GM18870 (cell line): ENCODE data around the gene NOSTRIN.
"Not testable (repeated sequence)": the region's sequence is repeated elsewhere in the genome, so short reads cannot be mapped to it uniquely, and the experiment has no call there.

Experiments
- ATAC-seq: cut with Tn5 transposase; IDR thresholded peaks from one replicate; pipeline ENCODE4 v1.9.1; 2021; ENCODE audit warnings: moderate library complexity; ENCODE audit not compliant: unreplicated experiment

The NOSTRIN gene

DNA sequence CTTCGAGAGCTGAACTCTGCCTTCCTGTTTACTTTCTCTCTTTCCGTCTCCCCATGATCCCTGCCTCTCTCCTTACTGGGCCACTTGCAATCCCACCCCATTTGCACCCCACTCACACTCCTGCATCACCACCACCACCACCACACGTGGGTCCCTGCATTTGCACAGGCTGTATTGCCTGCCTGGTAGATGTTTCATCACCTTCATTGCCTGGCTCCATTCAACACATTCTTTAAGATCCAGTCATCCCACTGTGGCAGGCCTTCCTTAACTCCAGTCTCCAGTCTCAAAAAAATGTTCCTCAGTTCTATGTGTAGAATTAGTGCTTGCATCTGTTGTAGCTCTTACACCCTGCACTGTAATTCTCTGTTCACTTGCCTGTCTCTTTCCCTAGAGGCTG, 13.9 kb downstream of the NOSTRIN start:
- no peak for ATAC-seq

DNA sequence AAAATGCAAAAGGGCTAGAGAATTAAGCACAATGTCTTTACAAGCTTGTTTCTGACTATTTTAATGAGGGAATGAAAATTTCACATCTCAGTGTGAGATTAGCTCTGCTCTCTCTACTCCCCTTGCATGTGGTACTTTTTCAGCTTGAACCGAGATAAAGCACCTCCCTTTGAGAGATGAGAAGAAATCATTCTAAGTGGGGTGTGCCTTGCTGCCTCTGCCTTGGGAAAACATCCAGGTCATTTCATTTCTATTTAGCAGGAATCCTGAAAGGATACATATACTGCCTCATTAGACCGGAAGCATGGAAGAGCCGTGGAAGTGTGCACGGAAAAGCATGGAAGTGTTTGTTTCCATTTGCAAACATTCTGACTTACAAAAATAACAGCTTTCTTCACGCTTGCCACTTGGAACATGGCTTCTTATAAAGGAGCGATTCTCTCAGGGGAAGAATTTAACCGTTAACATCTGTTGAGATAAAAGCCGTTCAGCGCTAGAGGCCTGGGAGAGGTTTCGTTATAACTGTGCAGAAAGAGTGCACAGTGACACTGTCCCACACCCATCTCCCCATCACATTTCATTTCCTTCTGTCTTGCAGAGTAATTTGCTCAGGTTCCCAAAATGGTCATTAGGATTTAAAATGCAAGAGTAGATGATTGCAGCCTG, 16.7 kb downstream of the NOSTRIN start:
- no peak for ATAC-seq

DNA sequence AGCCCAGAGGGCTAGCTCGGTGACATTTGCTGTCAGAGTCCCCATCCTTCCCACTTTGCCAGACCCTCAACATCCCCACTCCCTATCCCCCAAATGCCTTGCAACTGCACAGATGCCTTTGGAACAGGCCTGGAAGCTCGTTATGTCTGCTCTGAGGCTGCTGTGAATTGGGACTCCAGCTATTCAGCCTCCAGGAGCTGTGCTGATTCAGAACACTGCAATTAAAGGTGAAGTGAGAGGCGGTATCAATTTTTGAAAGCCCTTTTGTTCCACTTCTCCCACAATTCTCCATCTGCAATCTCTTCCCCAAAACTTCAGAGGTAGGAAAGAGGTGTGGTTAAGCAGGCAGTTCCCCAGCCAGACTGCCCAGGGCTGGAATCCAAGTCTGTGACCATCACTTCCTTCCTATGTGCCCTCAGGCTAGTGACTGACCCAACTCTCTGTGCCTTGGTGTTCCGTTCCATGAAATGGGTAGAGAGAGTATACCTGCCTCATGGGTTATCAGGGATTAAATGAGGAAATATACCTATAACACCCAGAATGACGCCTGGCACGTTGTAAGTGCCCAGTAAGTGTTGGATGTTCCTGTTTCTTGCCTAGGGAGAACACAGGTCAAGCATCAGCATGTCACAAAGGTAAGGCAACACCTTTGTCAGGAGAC, 17.5 kb downstream of the NOSTRIN start:
- no peak for ATAC-seq

DNA sequence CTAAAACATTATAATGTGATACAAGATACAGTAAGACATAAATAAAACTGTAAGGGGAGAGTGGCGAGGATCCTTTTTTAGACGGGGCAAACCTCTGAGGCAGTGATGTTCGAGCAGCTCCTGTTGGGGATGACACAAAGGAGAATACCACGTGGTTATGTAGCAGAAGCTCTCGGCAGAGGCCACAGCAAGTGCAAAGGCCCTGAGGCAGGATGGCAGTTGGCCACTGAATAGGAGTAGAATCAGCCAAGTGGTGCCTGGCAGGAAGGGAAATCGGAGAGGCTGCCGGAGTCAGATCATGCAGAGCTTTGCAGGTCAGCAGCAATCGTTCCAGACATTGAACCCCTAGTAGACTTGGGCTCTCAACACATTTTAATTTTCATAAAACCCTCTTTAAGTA, 19.1 kb downstream of the NOSTRIN start:
- ATAC-seq = no peak

DNA sequence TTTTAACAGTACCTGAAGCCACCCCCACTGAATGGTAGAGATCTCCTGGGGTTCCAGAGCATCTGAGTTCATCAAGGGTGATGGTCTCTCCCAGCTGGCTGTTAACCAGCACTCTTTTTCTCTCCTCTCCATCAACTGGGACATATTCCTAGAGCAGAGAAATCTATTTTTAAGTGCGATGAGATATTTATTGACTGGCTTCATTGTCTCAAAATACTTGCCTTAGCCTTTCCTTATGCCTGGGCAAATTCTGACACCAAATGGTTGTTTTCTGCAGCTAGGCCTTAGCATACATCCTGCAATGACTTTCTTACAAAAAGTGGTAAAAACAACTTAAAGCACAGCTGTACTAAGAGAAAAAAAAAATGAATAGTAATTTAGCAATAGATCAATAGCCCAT, 19.6 kb downstream of the NOSTRIN start:
- ATAC-seq = no peak

DNA sequence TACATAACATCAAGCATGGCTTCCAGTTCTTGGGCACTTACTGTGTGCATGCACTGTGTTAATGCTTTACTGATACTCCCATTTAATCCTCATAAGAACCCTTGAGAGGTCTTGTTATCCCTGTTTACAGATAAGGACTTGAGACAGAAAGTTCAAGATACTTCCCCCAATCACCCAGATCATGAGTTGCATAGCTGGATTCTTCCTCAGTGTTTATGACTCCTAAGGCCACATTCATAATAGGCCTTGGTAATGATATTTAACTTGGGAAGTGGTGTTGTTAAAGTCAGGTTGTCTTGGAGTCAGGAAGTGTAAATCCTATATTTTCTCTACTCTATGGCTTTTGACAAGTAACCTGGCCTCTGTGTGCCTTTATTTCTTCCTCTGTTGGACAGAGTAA, 22.7 kb downstream of the NOSTRIN start:
- no peak for ATAC-seq

DNA sequence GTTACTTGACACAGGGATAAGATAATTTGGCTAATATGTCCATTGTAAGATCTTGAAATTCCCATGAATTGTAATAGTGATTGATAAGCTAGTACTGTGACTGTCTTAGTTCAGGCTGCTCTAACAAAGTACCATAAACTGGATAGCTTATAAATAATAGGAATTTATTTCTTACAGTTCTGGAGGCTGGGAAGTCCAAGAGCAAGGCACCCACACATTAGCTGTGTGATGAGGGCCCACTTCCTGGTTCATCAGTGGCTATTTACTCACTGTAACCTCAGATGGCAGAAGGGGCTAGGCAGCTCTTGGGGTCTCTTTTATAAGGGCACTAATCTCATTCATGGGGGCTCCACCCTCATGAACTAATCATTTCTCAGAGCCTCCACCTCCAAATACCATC, 28.5 kb downstream of the NOSTRIN start:
- ATAC-seq = no peak

DNA sequence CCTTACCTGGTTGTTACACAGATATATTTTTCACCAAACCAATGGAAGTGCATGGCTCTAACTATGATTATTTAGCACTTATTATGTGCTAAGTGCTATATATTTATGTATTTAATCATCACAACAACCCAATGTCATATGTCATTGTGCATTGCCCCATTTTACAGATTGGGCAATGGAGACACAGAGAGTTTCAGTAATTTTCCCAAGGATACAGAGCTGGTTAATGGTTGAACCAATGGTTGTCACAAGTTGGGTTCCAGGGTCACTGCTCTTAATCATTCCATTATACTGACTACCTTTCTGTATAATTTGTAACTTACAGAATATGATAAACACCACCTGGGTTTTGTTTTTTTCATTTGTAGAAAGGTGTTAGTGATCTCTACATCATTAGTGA, 29.2 kb downstream of the NOSTRIN start:
- no peak for ATAC-seq

DNA sequence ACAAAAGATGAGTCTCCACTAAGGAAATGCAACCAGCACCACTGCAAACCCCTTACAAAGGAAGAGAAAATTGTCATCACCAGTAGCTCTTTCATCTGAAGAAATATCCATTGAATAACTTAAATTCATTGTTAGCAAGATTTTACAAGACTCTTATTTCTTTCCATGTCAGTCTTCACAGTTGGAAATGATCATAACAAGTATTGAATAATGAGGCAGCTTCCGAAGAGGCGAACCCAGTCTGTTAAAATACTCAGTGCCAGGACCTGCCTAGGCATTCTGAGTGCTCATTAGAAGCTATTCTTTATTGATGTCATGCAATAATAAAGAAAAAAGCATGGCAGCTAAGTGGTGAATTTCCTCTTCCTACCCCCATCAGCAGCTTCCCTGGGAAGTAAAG, 33.5 kb downstream of the NOSTRIN start:
- no peak for ATAC-seq

DNA sequence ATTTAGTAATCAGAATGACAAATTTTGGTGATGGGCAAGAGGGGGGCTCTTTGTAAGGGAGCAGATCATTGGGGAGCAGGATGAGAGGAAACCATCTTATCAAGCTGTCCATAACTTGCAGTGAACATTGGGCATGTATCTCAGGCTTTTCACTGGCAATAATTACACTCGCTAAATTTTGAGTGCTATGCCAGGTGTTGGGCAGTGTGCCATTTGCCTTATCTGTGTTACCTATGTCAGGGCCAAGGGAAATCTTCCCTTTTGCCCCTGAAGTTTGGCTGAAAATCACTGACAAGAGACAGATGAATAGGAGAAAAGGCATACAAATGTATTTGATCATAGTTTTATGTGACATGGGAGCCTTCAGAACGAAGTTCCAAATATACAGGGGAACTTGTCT, 39.0 kb downstream of the NOSTRIN start:
- no peak for ATAC-seq

DNA sequence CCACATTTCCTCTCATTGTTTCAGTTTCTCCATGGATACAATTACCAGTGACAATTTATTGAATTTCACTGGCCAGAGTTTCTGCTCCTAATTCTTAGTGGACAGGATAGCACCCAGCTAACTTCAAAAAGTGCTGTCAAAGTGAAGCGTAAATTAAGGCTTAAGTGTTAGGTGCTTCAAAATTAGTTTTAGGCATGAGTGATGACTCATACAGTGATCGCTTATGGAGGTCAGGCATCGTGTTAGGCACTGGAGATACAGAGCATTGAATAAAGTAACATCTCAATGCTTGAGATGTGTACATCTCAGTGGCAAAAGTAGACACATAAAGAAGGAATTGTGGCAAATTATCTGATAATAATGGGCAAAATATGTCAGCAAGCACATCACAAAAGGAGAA, 40.8 kb downstream of the NOSTRIN start:
- ATAC-seq = no peak

DNA sequence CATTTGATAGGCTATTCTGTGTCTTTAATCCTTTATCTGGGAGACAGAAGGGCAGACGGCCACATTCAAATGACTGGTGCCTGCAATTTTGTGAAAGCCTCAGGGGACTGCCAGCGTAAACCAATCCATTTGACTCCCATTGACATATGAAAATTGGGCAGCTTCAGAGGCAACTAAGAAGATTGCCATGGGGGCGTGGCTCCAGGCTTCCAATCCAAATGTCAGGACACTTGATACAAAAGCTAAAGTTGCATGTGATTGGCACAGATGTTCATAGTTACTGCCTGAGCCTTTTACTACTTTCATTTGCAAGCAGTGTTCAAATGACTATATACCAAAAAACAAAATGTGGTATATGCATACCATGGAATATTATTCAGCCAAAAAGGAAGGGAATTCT, 45.8 kb downstream of the NOSTRIN start:
- ATAC-seq = no peak

DNA sequence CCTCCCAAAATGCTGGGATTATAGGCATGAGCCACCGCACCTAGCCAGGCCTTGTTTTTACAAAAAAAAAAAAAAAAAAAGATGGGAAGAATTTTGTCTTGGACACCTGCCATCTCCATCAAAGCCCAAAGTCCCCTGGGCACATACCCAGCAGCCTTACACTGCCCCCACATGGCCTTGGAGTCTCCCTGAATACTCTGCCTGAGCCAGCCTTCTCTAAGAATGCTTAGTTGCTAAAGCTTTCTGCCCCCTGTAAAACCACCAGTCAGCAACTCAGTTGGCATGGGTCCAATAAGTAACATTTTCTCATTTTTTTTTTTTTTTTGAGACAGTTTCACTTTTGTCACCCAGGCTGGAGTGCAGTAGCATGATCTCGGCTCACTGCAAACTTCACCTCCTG, 47.2 kb downstream of the NOSTRIN start:
- no peak for ATAC-seq

DNA sequence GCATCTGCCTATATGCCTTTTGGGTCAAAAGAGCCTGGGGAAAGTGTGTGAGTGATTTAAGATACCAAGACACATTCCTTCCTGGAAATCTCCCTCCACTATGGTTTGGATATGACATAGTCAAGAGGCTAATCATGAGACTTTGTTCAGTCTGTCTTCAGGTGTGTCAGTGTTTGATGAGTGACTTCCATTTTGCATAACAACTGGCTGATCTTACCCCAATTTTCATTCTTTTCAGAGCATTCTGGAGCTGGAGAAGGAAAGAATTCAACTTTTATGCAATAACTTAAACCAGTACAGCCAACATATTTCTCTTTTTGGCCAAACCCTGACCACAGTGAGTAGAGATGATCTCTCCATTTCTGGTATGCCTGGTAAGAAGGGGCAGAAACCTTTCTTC, 48.4 kb downstream of the NOSTRIN start:
- no peak for ATAC-seq

DNA sequence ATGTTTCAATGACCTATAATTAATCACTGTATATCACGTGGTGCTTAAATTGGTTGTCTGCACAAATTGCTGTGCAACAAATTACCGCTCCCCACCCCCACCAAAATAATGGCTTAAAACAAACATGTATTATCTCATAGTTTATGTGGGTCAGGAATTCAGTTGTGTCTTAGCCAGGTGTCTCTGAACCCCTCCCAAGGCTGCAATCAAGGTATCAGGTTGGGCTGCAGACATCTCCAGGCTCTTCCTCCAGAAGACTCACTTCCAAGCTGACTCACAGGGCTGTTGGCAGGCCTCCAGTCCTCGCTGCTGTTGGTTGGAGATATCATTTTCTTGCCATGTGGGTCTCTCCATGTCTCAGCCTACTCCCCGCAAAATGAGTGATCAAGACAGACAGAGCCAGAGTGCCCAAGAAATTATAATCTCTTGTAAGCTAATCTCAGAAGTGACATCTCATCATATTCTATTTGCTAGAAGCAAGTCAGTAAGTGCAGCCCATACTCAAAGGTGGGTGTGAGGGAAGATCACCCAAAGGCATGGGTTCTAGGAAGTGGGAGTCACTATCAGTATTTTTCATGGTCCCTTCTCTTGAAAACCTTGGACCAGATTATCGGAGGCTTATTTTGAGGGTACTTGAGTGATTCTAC, 49.4 kb downstream of the NOSTRIN start:
- no peak for ATAC-seq

DNA sequence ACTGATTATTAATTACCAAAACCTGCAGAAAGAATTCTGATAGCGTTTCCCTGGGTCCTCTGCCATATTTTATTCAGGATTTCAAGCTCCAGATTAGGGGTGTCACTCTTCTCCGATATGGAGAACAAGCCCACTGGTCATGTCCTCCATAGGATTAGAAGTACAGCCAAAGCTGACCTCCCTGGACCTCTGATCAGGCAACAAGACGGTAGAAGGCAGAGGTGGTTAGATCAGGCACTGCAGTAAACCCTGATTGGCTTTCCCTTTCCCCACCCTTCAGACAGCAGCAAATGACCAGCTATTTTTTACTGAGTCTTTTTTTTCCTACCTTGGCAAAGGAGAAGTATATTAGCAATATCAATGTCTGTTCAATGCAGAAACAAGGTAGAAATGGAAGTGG, 50.0 kb downstream of the NOSTRIN start:
- ATAC-seq = no peak

DNA sequence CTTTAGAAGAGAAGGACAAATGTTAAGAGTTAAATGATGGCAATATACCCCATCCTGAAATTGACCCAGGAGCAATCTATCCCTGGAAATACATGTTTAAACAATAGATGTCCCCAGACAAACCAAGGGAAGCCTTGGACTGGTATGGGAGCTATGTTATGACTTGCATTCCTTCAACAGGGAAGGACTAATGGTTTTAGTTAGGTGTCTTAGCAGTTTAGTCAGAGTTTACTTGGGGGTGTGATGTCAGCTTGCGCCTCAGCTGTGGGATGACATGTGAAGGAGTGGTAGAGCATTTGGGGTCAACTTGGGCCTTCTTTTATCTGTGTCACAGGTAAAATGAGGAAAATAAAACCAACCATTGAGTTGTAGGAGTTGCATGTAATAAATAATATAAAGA, 51.0 kb downstream of the NOSTRIN start:
- no peak for ATAC-seq

DNA sequence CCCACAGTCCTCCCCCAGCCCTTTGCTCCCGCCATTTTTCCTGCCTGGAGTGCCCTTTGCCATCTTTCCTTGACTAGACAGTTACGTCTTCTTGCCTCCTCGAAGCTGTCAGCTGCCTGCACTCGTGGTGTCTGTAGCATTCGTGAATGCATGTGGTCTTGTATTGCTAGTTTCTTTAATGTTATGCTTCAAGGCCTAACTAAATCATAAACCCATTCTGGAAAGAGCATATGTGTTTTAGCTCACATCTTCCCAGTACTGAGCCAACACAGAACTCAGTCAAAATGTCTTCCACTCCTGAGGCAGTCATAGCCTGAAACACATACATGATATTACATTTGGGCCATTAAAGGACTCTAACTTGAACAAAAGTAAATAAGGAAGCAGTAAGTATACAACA, 52.2 kb downstream of the NOSTRIN start:
- no peak for ATAC-seq

DNA sequence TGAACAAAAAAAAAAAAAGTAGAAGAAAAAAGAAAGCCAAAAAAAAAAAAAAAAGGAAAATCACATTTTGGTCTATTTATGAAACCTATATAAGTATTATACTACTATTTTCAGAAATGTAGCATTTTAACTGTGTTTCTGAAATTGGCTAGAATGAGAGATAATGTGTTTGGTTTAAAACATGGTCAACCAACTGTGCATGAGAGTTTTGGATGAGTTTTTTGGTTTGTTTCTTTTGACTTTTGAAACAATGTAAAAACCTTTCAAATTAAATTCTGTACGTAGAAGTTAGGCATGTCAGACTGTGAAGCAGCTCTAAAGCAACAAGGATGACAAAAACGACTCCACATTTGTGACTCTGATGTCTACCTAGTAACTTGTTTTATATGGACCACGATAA, 53.2 kb downstream of the NOSTRIN start:
- no peak for ATAC-seq

DNA sequence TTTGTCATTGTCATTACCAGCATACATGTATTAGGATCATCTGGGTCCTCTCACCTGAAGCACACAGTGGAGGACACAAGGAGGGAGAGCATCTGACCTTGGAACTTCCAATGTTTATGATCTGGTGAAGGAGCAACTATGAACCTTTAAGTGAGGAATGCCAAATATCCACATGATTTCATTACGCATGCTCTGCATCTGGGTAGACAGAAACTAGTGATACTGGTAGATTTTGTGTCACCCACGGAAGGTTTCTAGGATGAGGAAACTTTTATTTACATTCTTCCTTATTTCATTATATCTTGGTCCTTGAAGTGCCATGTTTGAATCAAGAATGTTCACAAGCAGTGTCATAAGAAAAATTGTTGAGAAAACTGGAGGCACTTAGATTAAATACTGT, 55.7 kb downstream of the NOSTRIN start:
- no peak for ATAC-seq

DNA sequence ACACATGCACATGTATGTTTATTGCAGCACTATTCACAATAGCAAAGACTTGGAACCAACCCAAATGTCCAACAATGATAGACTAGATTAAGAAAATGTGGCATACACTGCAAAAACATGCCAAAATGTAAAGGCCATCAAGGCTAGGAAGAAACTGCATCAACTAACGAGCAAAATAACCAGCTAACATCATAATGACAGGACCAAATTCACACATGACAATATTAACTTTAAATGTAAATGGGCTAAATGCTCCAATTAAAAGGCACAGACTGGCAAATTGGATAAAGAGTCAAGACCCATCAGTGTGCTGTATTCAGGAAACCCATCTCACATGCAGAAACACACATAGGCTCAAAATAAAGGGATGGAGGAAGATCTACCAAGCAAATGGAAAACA, 64.7 kb downstream of the NOSTRIN start:
- not testable (repeated sequence) for ATAC-seq

DNA sequence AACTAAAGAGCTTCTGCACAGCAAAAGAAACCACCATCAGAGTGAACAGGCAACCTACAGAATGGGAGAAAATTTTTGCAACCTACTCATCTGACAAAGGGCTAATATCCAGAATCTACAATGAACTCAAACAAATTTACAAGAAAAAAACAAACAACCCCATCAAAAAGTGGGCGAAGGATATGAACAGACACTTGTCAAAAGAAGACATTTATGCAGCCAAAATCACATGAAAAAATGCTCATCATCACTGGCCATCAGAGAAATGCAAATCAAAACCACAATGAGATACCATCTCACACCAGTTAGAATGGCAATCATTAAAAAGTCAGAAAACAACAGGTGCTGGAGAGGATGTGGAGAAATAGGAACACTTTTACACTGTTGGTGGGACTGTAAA, 67.9 kb downstream of the NOSTRIN start:
- not testable (repeated sequence) for ATAC-seq

DNA sequence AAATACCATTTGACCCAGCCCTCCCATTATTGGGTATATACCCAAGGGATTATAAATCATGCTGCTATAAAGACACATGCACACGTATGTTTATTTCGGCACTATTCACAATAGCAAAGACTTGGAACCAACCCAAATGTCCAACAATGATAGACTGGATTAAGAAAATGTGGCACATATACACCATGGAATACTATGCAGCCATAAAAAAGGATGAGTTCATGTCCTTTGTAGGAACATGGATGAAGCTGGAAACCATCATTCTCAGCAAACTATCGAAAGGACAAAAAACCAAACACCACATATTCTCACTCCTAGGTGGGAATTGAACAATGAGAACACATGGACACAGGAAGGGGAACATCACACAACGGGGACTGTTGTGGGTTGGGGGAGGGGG, 68.4 kb downstream of the NOSTRIN start:
- not testable (repeated sequence) for ATAC-seq
